ENCODE results near the gene SSBP3. TPM values are rescaled to one million over a fixed set of nuclear protein-coding genes. Genes with fewer than 3 reads are reported as not detected.

Gene SSBP3
- total RNA-seq, 1 experiment from 2014 or later: 14.1 TPM

GRCh38 chr1:54371942-54372275 is 34.3 kb downstream of the SSBP3 start:
- no peak for DNase-seq (ENCODE audit: low spot score)

DNA sequence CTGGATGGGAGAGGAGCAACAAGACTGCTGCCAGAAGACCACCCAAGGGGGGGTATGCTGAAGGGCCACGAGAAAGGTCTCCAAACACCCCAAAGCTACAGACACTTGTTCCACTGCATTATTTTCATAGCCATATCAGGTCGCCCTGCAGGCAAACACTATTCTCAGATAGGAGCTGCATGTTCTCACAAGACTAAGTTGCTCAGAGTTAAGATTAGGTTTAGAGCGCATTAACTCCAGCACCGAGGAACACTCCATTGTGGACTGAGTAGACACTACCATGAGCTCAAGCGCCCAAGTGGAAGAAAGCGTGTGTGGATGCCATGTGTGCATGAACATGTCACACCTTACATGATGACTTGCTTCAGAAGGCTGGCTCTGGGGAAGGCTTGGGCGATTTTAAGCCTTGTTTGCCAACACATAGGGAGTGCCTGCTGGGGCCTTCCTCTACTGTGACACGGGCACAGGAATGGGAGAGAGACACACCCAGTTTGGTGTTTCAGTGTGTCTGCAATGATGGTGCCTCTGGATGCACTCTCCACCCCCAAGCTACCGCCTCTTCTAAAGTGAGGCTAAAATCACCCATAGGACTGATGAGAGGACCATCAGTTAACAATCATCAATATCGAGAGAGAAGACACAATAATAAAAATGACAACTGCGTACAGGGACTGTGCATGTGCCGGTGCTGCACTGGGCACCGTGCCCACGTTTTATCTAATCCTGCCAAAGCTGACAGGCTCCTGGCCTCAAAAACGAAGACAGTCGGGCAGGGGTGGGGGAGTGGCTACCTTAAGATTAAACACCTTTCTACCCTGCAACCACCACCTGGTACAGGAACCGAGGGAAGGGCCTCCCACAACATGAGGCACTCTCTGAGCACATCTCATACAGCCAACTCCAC is 34.9 kb downstream of the SSBP3 start:
- no peak for DNase-seq (ENCODE audit: low spot score)

DNA sequence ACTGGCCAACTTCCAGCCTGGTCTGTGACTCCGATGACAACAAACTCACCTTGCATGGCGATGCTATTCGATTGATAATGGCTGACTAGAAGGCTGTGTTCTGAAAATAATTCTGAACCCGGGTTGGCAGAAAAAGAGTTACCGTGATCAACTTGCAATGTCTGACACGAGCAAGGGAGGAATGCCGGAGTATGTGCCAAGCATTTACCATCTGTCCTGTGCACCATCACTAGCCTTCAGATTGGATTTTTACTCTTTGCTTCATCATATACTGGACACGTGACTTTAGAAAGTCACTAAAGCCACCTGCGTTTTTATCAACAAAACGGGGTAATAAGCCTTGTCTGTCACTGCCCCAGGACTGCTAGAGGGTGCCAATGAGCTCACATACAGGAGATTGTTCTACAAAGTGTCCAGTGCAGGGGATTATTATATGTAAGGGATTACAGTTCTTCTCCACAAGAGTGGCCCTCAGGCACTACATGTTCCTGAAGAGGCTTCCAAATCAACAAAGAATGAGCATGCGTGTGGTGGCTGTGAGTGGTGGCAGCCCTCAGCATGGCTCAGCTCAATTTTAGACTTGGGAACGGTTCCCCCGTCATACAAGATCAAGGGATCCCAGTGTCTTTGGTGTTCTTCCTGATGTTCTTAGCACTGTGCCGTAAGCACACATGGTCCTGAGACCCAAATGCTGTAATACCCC is 35.8 kb downstream of the SSBP3 start:
- DNase-seq (ENCODE audit: low spot score): no peak

DNA sequence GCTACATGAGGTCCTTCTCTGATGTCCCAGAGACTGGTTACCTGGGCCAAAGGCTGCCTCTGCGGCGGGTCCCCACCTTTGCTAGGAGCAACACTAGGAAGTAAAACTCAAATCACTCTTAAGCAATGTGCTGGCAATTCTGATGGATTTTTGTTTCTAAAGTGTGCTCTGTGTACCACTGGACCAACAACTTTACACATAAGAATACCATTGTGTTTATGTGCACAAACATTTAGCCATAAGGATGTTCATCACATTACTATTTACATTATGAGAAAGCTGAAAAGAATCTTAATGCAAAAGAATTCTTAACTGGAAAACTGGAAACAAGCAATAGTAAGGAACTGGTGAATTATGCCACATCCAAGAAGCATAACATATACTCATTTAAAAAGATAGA is 38.6 kb downstream of the SSBP3 start:
- DNase-seq (ENCODE audit: low spot score): no peak

GRCh38 chr1:54365847-54366246 is 40.3 kb downstream of the SSBP3 start:
- DNase-seq (ENCODE audit: low spot score): no peak

DNA sequence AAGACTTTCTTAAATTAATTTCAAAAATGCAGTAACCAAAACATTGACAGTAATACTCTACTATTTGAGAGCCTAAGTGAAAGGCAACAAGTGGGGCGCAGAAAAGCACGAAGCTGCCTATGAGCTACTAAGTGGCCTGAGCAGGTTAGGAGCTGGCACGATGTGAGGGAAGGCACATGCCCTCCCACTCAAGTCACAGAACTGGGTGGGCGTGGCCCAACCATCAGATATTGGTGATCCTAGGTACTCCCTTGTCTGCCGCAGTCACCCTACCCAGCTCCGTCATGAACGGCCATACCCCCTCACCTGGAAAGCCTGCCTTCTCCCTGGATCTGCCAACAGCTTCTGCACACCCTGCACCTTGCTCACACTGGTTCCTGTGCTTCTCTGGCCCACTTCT is 40.8 kb downstream of the SSBP3 start:
- DNase-seq (ENCODE audit: low spot score): no peak

GRCh38 chr1:54364995-54365394 is 41.2 kb downstream of the SSBP3 start:
- DNase-seq (ENCODE audit: low spot score): no peak

DNA sequence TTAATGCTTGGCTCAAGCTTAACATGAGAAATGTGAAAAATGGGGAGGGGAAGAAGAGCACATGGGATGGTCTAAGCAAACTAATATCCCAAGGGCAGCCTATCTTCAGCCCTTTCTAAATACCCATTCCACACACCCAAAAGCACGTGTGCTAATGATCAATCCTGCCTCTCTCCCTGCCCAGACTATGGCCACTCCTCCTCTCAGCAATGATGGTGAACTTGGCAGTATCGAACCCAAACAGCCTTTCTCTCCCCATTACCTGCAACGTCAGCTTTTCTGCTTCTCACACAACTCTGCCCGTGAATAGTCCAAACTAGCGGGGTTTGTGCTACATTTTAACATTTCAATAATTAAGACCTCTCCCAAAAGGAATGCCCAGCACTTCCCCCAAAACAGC is 41.6 kb downstream of the SSBP3 start:
- no peak for DNase-seq (ENCODE audit: low spot score)

DNA sequence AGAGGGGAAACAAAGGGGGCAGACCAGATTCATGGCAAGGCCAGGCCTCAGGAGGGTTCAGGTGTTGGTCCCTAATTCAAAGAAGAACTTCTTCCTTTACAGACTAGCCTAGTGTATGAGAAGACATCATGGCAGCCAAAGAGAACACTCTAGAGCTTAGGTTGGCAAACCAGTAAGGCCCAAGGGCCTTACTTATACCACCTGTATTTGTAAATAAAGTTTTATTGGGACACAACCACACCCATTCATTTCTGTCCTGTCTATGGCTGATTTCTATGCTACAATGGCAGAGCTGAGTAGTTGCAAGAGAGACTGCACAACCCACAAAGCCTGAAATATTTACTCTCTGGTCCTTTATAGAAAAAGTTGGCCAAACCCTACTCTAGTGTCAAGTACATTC is 42.3 kb downstream of the SSBP3 start:
- DNase-seq (ENCODE audit: low spot score): no peak

GRCh38 chr1:54362881-54363340 is 43.3 kb downstream of the SSBP3 start:
- no peak for DNase-seq (ENCODE audit: low spot score)

GRCh38 chr1:54361342-54361741 is 44.9 kb downstream of the SSBP3 start:
- no peak for DNase-seq (ENCODE audit: low spot score)

DNA sequence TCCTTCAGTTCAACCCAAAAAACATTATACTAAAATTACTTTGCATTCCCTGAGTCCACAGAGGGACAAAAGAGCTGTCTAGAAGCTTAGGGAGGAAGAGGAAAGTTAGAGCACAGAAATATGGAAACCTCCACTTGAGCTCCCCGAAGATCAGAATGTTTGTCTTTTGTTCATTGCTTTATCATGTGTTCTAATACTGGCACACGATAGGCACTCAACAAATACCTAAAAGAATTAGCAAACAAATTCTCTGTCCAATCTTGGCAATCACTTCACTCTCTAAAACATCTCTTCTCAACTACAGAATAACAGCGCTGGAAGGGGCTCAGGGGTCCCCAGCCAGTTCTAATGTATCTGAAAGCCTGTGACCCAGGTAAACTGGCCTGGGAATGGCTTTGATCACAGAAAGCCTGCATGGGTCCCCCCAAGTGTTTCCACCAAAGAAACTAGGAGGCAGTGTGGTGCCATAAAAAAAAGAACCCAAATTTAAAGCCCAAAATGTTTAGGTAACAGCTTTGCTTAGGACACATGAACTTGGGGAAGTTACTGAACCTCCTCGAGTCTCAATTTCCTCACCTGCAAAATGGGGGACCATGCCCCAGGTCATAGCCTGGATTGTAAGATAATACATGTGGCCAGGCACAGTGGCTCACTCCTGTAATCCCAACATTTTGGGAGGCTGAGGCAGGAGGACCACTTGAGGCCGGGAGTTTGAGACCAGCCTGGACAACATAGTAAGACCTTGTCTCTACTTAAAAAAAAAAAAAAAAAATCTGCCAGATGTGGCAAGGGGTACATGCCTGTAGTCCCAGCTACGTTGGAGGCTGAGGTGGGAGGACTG is 45.8 kb downstream of the SSBP3 start:
- no peak for DNase-seq (ENCODE audit: low spot score)

DNA sequence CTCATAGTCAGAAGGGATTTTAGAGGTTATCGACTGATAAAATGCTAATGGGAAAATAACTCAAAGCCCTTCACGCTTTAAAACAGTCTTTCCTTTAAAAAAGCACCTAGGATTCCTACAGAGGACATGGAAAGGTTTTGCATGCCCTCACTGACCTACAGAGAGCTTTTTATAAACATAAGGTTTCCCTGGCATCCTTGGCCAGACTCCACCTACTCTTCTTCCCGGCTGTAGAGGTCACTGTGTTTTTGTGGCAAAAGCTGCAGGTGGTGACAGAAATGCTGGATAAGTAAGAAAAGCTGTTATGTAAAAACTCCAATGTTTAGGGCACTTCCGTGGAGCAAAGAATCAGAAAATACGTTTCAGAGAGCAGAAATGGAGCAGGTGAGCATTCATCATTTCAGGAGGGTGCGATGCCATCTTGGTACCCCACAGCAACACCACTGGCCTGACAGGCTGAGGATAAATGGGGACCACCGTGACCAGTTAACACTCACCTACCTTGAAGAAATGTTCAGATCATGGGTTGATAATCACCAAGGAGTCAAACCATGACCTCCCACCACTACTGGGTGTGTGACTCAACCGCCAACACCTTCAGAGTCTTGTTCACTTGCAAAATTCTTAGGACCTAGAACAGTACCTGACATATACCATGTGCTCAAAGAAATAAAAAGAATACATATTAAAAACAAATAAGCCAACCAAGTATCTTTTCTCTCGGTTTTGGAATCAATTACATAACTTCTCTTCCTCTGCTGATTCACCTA is 46.6 kb downstream of the SSBP3 start:
- DNase-seq (ENCODE audit: low spot score): peak; percentile 27

GRCh38 chr1:54358503-54359168 is 47.6 kb downstream of the SSBP3 start:
- no peak for DNase-seq (ENCODE audit: low spot score)

DNA sequence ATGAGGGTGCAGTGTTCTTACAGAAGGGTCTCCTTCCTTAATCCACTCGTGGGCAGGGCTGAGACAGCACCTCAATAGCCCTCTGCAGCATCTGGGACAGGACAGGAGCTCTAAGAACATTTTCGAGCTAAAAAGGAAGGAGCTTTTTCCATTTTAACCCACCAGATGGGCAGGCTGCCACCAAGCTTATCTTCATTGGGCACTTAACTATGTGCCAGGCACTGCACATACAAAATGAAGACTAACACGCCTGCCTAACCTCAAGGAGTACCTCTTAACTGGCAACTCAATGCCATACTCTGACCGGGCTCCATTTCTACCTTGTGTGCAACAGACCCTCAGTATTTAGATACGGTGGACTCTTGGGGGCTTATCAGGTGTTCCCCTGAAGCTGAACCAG is 48.2 kb downstream of the SSBP3 start:
- DNase-seq (ENCODE audit: low spot score): no peak

- DNase-seq (ENCODE audit: low spot score): no peak
These were observed 49.5 kb downstream of the SSBP3 start for GRCh38 chr1:54356680-54357147.

GRCh38 chr1:54355931-54356679 is 50.1 kb downstream of the SSBP3 start:
- DNase-seq (ENCODE audit: low spot score): no peak

DNA sequence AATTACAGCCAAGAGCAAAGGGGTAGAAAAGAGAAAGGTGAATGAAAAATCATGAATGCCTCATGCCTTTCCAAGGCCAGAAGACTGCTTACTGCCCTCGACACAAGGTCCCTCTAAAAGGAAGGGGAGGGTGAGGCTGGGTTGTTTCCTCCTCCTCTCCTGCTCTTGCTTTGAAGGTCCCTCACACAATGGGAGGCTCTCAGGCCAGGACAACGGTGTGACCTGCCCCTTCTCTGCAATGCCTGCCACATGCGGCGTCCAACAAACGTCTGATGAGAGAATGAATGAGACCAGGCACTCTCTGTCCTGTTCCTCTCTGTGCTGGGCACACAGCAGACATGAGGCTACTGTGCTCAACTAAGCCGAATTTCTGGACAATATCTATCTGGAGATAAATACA is 51.3 kb downstream of the SSBP3 start:
- DNase-seq (ENCODE audit: low spot score): no peak

GRCh38 chr1:54353959-54354358 is 52.2 kb downstream of the SSBP3 start:
- DNase-seq (ENCODE audit: low spot score): no peak

DNA sequence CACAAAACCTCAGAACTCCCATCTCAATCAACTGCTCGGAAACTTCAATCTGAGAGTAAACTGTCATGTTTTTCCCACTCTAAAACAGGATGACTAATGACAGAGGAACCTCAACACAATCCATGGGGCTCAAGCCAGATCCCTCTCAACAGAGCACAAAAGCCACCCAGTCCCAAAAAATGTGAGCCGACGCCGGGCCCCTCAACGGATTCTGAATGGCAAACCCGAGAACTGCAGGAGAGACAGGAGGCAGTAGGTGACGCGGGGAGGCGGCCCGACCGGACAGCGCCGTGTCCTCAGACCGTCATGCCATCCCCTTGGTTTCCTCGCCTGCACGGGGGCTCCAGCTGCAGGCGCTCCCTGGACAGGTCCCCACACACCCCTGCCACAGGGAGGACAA is 53.4 kb downstream of the SSBP3 start:
- no peak for DNase-seq (ENCODE audit: low spot score)
